Spleen (tissue), 11 donors: Measurements from ENCODE around the gene STK36. TPM values are rescaled to one million over a fixed set of nuclear protein-coding genes. Genes with fewer than 3 reads are reported as not detected.

Experiments used
- DNase-seq: peaks from one replicate; pipeline ENCODE4 v3.0.0-alpha.2; 2020
- H3K27ac ChIP-seq, 8 donors: fragments of 200-600 bp; sonication (generic) in 7 of 8; 1 replicate in 4 of 8; 2 replicates in 4 of 8; pipeline versions ENCODE4 v1.5.0 to v1.8.0; 2016 to 2021; ENCODE audit warnings: inconsistent platforms in 4 of 8, mild to moderate bottlenecking in 4 of 8, moderate library complexity in 1 of 8
- H3K27me3 ChIP-seq, 7 donors: fragments of 200-600 bp; sonication (generic) in 6 of 7; replicated peaks in 1 of 7; 1 replicate in 4 of 7; 2 replicates in 3 of 7; pipeline versions ENCODE4 v1.5.0 to v1.8.0; 2016 to 2021; ENCODE audit warnings: inconsistent platforms in 3 of 7, mild to moderate bottlenecking in 1 of 7
- H3K36me3 ChIP-seq, 6 donors: fragments of 200-600 bp; sonication (generic) in 5 of 6; 1 replicate in 4 of 6; 2 replicates in 2 of 6; pipeline versions ENCODE4 v1.5.0 to v1.8.0; 2016 to 2021; ENCODE audit warnings: inconsistent platforms in 2 of 6
- H3K4me1 ChIP-seq, 6 donors: fragments of 200-600 bp; sonication (generic) in 5 of 6; 1 replicate in 3 of 6; 2 replicates in 3 of 6; pipeline versions ENCODE4 v1.5.0 to v1.8.0; 2016 to 2021; ENCODE audit warnings: inconsistent platforms in 3 of 6
- H3K4me3 ChIP-seq, 8 donors: fragments of 200-600 bp; sonication (generic) in 7 of 8; 1 replicate in 4 of 8; 2 replicates in 4 of 8; pipeline versions ENCODE4 v1.5.0 to v1.8.0; 2016 to 2021; ENCODE audit warnings: inconsistent platforms in 4 of 8, mild to moderate bottlenecking in 4 of 8, moderate library complexity in 2 of 8
- H3K9me3 ChIP-seq, 8 donors: fragments of 200-600 bp; sonication (generic) in 7 of 8; 1 replicate in 4 of 8; 2 replicates in 4 of 8; pipeline versions ENCODE4 v1.5.0 to v1.8.0; 2016 to 2021; ENCODE audit warnings: inconsistent platforms in 4 of 8
- POLR2A ChIP-seq, 3 donors: fragments of 450-650 bp; IDR thresholded peaks; one replicate each; pipeline ENCODE4 v1.5.1; 2017; ENCODE audit warnings: antibody characterized with exemption in 3 of 3, mild to moderate bottlenecking in 1 of 3
- POLR2AphosphoS5 ChIP-seq, 3 donors: sonication (generic); formaldehyde crosslinking; IDR thresholded peaks; one replicate each; pipeline ENCODE4 v1.5.1; 2017; ENCODE audit warnings: antibody characterized with exemption in 3 of 3
- WGBS, 5 donors: extraction: QIAGEN DNeasy Blood & Tissue Kit in 3 of 5; methylation state at CpG; one replicate each; pipeline versions ENCODE4 v1.1.5 to v1.1.7; 2013 to 2018; 5-methylcytosine and 5-hydroxymethylcytosine counted together
- intact Hi-C: fragments of 100-400 bp; cut with DNase I; formaldehyde crosslinking; loops from one replicate; pipeline ENCODE4 v1.15.0; 2023; ENCODE audit warnings: low total_unique reads
- polyA plus RNA-seq, 3 donors: library from polyadenylated mRNA; stranded (reverse); fragments of 200-250 nt; gene quantifications; one replicate each; pipeline ENCODE4 v1.2.1, GENCODE V29; 2013
- total RNA-seq, 7 donors: library from RNA; depleted of rRNA in 3 of 7; stranded (reverse); fragments of >200 nt in 3 of 7; fragmentation: NEBNext Ultra II Directional in 4 of 7; extraction: Animal tissue kit (Norgen Biotek cat#: 25700) in 4 of 7; gene quantifications; one replicate each; pipeline versions ENCODE4 v1.1.0 to v1.2.1, GENCODE V29; 2016 to 2021
- TF ChIP-seq, protein P1 (sequence below), 11 experiments: fragments of 200-600 bp in 7 of 11; fragments of 450-650 bp in 4 of 11; sonication (generic) in 4 of 11; IDR thresholded peaks in 8 of 11; conservative IDR thresholded peaks in 3 of 11; 1 replicate in 7 of 11; 2 replicates in 4 of 11; pipeline versions ENCODE4 v1.4.0 to v1.8.0; 2016 to 2021; ENCODE audit warnings: antibody characterized with exemption in 11 of 11, inconsistent platforms in 4 of 11, mild to moderate bottlenecking in 1 of 11
- donor health status: healthy with polysubstance abuse.
- donor health status: DM: no; HTN: no; CAD: no; lungs with moderate emphysema.
- donor health status: DM: no; HTN: no; CAD: no.
- donor health status: Bipolar disorder and iron deficiency.
- donor health status: healthy.
- donor health status: DM: no; HTN: no; CAD: no.
- donor health status: DM: yes; HTN: yes; CAD: no.

STK36 gene
- total and polyA plus RNA-seq, 10 donors = 10.7 to 46.8 (median 22.9) TPM

DNA sequence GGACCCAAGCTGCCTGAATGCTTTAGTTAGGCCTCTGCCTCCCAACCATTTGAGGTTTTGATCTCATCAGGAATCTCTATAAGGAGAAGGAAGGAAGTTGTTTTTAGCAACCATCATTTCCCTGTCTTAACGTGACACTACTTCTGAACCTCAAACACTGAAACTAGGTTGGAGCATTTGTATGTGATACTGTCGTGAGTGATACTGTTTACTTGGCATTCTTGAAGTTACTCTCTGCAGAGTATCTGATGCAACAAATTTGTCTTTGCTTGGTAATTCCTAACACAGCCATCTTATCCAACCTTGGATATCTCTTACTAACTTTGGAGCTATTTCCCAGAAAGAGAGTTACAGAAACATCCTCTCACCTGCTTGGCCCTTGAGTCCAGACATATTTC is 60.9 kb downstream of the STK36 start:
- peak overlapping the region in 6 of 8 donors; percentile 22 to 88 (median 66) for H3K27ac ChIP-seq
- H3K4me3 ChIP-seq = peak overlapping the region in 1 of 8 donors; percentile 27
- DNase-seq = no peak
- no peak for TF ChIP-seq POLR2AphosphoS5 (IDR thresholded peaks at IDR 0.05)
- TF ChIP-seq, protein P1, sequence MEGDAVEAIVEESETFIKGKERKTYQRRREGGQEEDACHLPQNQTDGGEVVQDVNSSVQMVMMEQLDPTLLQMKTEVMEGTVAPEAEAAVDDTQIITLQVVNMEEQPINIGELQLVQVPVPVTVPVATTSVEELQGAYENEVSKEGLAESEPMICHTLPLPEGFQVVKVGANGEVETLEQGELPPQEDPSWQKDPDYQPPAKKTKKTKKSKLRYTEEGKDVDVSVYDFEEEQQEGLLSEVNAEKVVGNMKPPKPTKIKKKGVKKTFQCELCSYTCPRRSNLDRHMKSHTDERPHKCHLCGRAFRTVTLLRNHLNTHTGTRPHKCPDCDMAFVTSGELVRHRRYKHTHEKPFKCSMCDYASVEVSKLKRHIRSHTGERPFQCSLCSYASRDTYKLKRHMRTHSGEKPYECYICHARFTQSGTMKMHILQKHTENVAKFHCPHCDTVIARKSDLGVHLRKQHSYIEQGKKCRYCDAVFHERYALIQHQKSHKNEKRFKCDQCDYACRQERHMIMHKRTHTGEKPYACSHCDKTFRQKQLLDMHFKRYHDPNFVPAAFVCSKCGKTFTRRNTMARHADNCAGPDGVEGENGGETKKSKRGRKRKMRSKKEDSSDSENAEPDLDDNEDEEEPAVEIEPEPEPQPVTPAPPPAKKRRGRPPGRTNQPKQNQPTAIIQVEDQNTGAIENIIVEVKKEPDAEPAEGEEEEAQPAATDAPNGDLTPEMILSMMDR (IDR thresholded peaks at IDR 0.05 in 8 of 11, conservative IDR thresholded peaks at IDR 0.05 in 3 of 11) = no peak
- no peak for TF ChIP-seq POLR2A (IDR thresholded peaks at IDR 0.05)
- H3K9me3 ChIP-seq = peaks cover 0 to 3% (median under 1%) of the 10 kb centered on the region in 8 donors
- intact Hi-C loops = no loop called here
- H3K36me3 ChIP-seq = peaks cover 0 to 32% (median 5%) of the 10 kb centered on the region in 6 donors
- peaks cover 0 to 52% (median 24%) of the 10 kb centered on the region in 6 donors for H3K4me1 ChIP-seq
- 38 to 68% (median 47%) methylated on average over 2 of the region's 2 CpGs for WGBS, 5 donors
- no peaks in the 10 kb centered on the region for H3K27me3 ChIP-seq

DNA sequence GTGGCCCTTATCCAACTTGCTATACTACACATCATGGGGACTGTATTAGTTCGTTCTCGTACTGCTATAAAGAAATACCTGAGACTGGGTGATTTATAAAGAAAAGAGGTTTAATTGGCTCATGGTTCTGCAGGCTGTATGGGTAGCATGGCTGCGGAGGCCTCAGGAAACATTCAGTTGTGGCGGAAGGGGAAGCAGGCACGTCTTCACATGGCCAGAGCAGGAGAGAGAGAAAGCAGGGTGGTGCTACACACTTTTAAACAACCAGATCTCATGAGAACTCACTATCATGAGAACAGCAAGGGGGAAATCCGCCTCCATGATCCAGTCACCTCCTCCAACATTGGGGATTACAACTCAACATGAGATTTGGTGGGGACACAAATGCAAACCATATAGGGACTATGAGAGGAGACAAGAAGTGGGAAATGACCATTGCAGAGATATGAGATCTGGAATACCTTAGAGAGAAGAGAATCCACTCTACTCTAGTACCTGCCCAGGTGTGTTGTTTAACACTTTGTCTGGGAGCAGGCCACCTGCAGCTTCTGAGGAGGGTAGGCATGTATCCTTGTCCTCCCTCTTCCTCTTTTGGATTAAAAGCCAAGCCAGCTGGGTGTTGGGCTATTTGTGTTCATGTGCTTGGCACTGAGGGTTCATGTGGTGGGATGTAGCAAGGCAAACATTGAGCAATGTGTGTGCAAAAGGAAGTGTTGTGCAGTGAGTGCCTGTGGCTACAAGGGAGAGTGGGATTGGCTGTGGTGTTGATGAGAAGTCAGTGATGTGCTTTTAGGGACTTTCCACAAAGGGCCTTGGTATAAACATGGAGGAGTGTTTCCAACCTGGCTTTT is 61.5 kb downstream of the STK36 start:
- TF ChIP-seq, protein P1 (IDR thresholded peaks at IDR 0.05 in 8 of 11, conservative IDR thresholded peaks at IDR 0.05 in 3 of 11) = no peak
- peak in 1 of 3 donors; percentile 87 for TF ChIP-seq POLR2AphosphoS5 (IDR thresholded peaks at IDR 0.05)
- WGBS, 5 donors = 57 to 91% (median 74%) methylated on average over 6 of the region's 6 CpGs
- Histone ChIP-seq H3K27me3 (no peaks in the 10 kb centered on the region), H3K4me1 (peaks cover 0 to 47% (median 24%) of the 10 kb centered on the region in 6 donors), H3K36me3 (peaks cover 0 to 32% (median 11%) of the 10 kb centered on the region in 6 donors), H3K4me3 (peak overlapping the region in 1 of 8 donors; percentile 27), H3K27ac (peak overlapping the region in 7 of 8 donors; percentile 22 to 88 (median 58)), H3K9me3 (no peaks in the 10 kb centered on the region)
- intact Hi-C loops = no loop called here
- DNase-seq = no peak

DNA sequence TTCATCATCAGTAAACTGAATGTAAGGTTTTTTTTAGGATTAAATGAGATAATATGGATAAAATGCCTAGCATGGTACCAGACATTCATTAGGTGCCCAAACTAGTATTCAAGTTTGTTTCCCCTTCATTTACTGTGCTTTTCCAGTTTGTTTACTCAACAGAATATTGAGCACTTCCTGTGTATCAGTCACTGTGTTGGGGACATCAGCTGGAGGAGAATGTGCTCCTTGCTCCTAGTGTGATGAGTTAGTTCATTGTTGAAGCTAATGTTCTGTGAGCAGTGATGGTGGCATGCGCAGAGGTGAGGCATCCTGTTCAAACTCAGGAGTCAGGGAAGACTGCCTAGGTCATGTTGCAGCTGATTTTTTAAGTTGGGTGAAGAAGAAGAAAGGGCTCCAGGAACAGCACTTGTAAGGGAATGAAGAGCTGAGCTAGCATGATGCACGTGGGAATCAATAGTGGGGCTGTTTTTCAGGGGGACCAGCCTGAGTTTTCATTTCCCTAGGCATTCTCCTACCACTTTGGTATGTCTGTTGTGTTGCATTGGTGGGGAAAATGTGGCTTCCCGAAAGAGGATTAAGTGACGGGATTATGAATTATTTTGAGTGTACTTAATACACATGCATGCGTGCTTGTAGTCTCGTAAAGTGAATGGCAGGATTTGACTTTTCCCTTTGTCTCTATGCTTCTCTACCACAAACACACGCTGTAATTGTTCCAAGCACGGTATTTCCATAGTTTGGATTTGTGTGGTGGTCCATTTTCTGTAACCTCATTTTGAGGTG is 62.5 kb downstream of the STK36 start:
- WGBS, 5 donors = 92 to 99% (median 95%) methylated on average over 8 of the region's 8 CpGs
- H3K27ac ChIP-seq = peak overlapping the region in 7 of 8 donors; percentile 18 to 88 (median 58)
- peak overlapping the region in 1 of 8 donors; percentile 27 for H3K4me3 ChIP-seq

More for the DNA sequence above, 62.5 kb downstream of the STK36 start:
- H3K9me3 ChIP-seq = no peaks in the 10 kb centered on the region
- H3K4me1 ChIP-seq = peaks cover 0 to 45% (median 24%) of the 10 kb centered on the region in 6 donors
- DNase-seq = no peak
- H3K36me3 ChIP-seq = peaks cover 0 to 36% (median 20%) of the 10 kb centered on the region in 6 donors
- no peaks in the 10 kb centered on the region for H3K27me3 ChIP-seq
- intact Hi-C loops = no loop called here
- TF ChIP-seq, protein P1 (IDR thresholded peaks at IDR 0.05 in 8 of 11, conservative IDR thresholded peaks at IDR 0.05 in 3 of 11) = no peak
- TF ChIP-seq POLR2A (IDR thresholded peaks at IDR 0.05) (no peak), POLR2AphosphoS5 (IDR thresholded peaks at IDR 0.05) (no peak)
